Upper lobe of right lung (tissue), 1 donor: ENCODE data around the gene CAMK1G. TPM values are rescaled to one million over a fixed set of nuclear protein-coding genes. Genes with fewer than 3 reads are reported as not detected.

Experiments
- ATAC-seq: fragments of 200-7000 bp; cut with Tn5 transposase; one replicate; pipeline ENCODE4 v1.9.1; 2020; ENCODE audit warnings: mild to moderate bottlenecking, moderate library complexity
- DNase-seq: peaks from one replicate; pipeline ENCODE4 v3.0.0-alpha.2; 2020
- H3K27ac ChIP-seq: fragments of 200-600 bp; one replicate; pipeline ENCODE4 v1.8.0; 2022
- H3K27me3 ChIP-seq: fragments of 200-600 bp; one replicate; pipeline ENCODE4 v1.8.0; 2022; ENCODE audit warnings: mild to moderate bottlenecking
- H3K36me3 ChIP-seq: fragments of 200-600 bp; one replicate; pipeline ENCODE4 v1.8.0; 2022
- H3K4me1 ChIP-seq: fragments of 200-600 bp; one replicate; pipeline ENCODE4 v1.8.0; 2022
- H3K4me3 ChIP-seq: fragments of 200-600 bp; one replicate; pipeline ENCODE4 v1.8.0; 2022; ENCODE audit warnings: mild to moderate bottlenecking
- H3K9me3 ChIP-seq: fragments of 200-600 bp; one replicate; pipeline ENCODE4 v1.8.0; 2022
- CTCF ChIP-seq: fragments of 200-600 bp; IDR thresholded peaks from one replicate; pipeline ENCODE4 v1.8.0; 2022; ENCODE audit warnings: antibody characterized with exemption
- intact Hi-C: fragments of 100-400 bp; cut with DNase I; formaldehyde crosslinking; loops from one replicate; pipeline ENCODE4 v1.11.0; 2022
- total RNA-seq: library from RNA; stranded (reverse); fragmentation: NEBNext Ultra II Directional; extraction: Animal tissue kit (Norgen Biotek cat#: 25700); gene quantifications from one replicate; pipeline ENCODE4 v1.2.1, GENCODE V29; 2021
- donor health status: DM: no; HTN: yes; CAD: no; lungs with severe emphysema.

The CAMK1G gene
- total RNA-seq, 1 donor from 2014 or later, result 1.4 TPM

DNA sequence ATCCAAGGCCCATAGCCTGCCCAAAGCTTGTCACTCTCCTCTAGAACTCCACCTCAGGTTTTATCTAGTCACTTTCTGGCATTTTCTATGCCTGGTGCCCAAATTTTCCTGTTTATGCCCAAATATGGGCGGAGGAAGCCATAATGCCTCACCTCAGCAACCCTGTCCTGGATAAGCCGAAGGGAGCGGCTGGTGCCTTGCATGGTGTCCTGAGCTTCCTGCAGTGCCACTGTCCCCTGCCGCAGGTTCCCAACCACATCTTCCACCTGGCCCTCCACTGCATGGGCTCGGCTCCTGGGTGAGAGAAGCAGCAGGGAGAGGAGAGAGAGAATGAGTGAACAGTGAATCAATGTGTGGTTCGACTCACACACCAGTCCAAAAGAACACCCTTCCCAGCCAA is 34.2 kb downstream of the CAMK1G start:
- H3K36me3 ChIP-seq, result no peaks in the 10 kb centered on the region

DNA sequence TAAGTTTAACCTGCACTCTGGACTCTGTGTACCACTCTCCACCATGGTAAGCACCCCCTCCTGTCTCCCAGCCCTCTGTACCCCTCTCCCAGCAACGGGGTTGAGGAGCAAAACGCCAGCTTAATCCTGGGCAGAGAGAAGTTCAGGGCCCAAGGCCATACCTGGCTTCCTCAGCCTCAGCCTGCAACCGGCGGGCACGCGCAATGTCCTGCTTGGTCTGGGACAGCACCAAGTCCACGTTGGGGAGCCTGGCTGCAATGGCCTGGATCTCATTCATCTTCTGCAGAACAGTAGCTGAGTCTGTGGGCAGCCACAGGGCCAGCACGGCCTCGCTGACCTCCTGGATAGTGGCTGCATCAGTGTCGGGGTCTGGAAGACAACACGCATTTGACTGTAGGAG is 34.8 kb downstream of the CAMK1G start:
- Histone ChIP-seq H3K36me3 (no peaks in the 10 kb centered on the region), H3K27ac (no peak overlapping the region), H3K27me3 (no peaks in the 10 kb centered on the region), H3K9me3 (no peaks in the 10 kb centered on the region), H3K4me3 (no peak overlapping the region), H3K4me1 (peaks cover 3% of the 10 kb centered on the region)
- ATAC-seq (no peak), DNase-seq (peak; percentile 55)
- TF ChIP-seq CTCF, result no peak
- intact Hi-C loops, result no loop called here

More for the DNA sequence above, 34.2 kb downstream of the CAMK1G start:
- H3K27ac ChIP-seq, result no peak overlapping the region
- no peaks in the 10 kb centered on the region for H3K9me3 ChIP-seq
- TF ChIP-seq CTCF, result no peak
- intact Hi-C loops, result no loop called here
- ATAC-seq (no peak), DNase-seq (peak; percentile 27)
- H3K4me3 ChIP-seq, result no peak overlapping the region
- H3K27me3 ChIP-seq, result no peaks in the 10 kb centered on the region
- H3K4me1 ChIP-seq, result peaks cover 3% of the 10 kb centered on the region

GRCh38 chr1:209618756-209619420 is 35.4 kb downstream of the CAMK1G start:
- intact Hi-C loops, result no loop called here
- Histone ChIP-seq H3K27me3 (no peaks in the 10 kb centered on the region), H3K4me3 (no peak overlapping the region), H3K4me1 (peaks cover 3% of the 10 kb centered on the region), H3K9me3 (no peaks in the 10 kb centered on the region), H3K27ac (no peak overlapping the region), H3K36me3 (no peaks in the 10 kb centered on the region)
- DNase-seq (peak; percentile 63), ATAC-seq (peak; percentile 40)
- no peak for TF ChIP-seq CTCF

GRCh38 chr1:209619696-209620486 is 36.4 kb downstream of the CAMK1G start:
- no peaks in the 10 kb centered on the region for H3K27me3 ChIP-seq
- ATAC-seq, result no peak
- no peaks in the 10 kb centered on the region for H3K36me3 ChIP-seq
- H3K4me3 ChIP-seq, result no peak overlapping the region
- H3K4me1 ChIP-seq, result peaks cover 3% of the 10 kb centered on the region
- DNase-seq, result peak; percentile 21
- no peak for TF ChIP-seq CTCF
- H3K9me3 ChIP-seq, result no peaks in the 10 kb centered on the region
- intact Hi-C loops, result no loop called here
- no peak overlapping the region for H3K27ac ChIP-seq

DNA sequence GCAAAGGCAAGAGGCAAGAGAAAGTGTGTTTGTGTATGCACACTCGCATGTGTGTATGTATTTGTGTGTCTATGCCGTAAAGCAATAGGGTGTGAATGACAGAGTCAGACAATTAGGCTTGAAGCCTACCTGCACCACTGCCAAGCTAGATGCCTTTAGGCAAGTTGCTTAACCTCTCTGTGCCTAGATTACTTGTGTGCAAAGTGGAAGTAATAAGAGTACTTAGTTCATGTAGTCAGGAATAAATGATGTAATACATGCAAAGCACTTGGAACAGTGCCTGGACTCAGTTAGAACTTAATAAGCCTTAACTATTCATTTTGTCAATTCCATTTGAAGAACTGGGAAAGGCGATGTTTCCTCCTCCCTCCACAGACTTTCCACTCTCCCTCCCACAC is 37.0 kb downstream of the CAMK1G start:
- H3K4me1 ChIP-seq, result peaks cover 5% of the 10 kb centered on the region
- no peaks in the 10 kb centered on the region for H3K36me3 ChIP-seq

More for the DNA sequence above, 37.0 kb downstream of the CAMK1G start:
- Histone ChIP-seq H3K9me3 (no peaks in the 10 kb centered on the region), H3K4me3 (no peak overlapping the region), H3K27me3 (no peaks in the 10 kb centered on the region), H3K27ac (no peak overlapping the region)
- ATAC-seq (peak; percentile 32), DNase-seq (no peak)
- TF ChIP-seq CTCF, result no peak
- intact Hi-C loops, result no loop called here
